ENCODE measurements around the gene PIGK.

PIGK gene

GRCh38 chr1:77047575-77047974, 171.7 kb downstream of the PIGK start:
- ATAC-seq (no peak), DNase-seq (no peak)
- no peak overlapping the region for H3K4me3 Mint-ChIP-seq
- no peak overlapping the region for H3K27ac Mint-ChIP-seq
- H3K9me3 Mint-ChIP-seq: no peaks in the 10 kb centered on the region
- no peaks in the 10 kb centered on the region for H3K27me3 Mint-ChIP-seq
- peaks cover 26% of the 10 kb centered on the region for H3K4me1 Mint-ChIP-seq

GRCh38 chr1:77044133-77044849, 174.9 kb downstream of the PIGK start:
- Mint-ChIP-seq H3K27ac (no peak overlapping the region), H3K9me3 (no peaks in the 10 kb centered on the region), H3K4me1 (peaks cover 26% of the 10 kb centered on the region), H3K27me3 (no peaks in the 10 kb centered on the region), H3K4me3 (no peak overlapping the region)
- ATAC-seq: peak; percentile 66
- DNase-seq: no peak

- H3K9me3 Mint-ChIP-seq: peaks cover 0 to 6% of the 10 kb centered on the region in 2 donors
Measured at GRCh38 chr1:77040826-77041225, 178.4 kb downstream of the PIGK start.

GRCh38 chr1:77039739-77040138, 179.5 kb downstream of the PIGK start:
- Mint-ChIP-seq H3K27ac (no peak overlapping the region), H3K27me3 (no peaks in the 10 kb centered on the region), H3K9me3 (peaks cover 0 to 6% of the 10 kb centered on the region in 2 donors), H3K4me1 (no peaks in the 10 kb centered on the region), H3K4me3 (no peak overlapping the region)
- ATAC-seq (no peak), DNase-seq (no peak)

More at GRCh38 chr1:77040826-77041225, 178.4 kb downstream of the PIGK start:
- H3K4me1 Mint-ChIP-seq: peaks cover 6% of the 10 kb centered on the region
- H3K27ac Mint-ChIP-seq: no peak overlapping the region
- H3K27me3 Mint-ChIP-seq: no peaks in the 10 kb centered on the region
- ATAC-seq: no peak
- no peak overlapping the region for H3K4me3 Mint-ChIP-seq
- DNase-seq: no peak

GRCh38 chr1:77039111-77039510, 180.1 kb downstream of the PIGK start:
- peaks cover 0 to 6% of the 10 kb centered on the region in 2 donors for H3K9me3 Mint-ChIP-seq
- no peaks in the 10 kb centered on the region for H3K4me1 Mint-ChIP-seq
- peaks cover 1% of the 10 kb centered on the region for H3K27me3 Mint-ChIP-seq
- DNase-seq (no peak), ATAC-seq (no peak)
- H3K4me3 Mint-ChIP-seq: no peak overlapping the region
- no peak overlapping the region for H3K27ac Mint-ChIP-seq

Data from stimulated activated naive CD8-positive, alpha-beta T cell treated with anti-CD3 and anti-CD28 coated beads, Interleukin-15, amount 100 ng/mL, for 72 hours (primary cell).